Sigmoid colon (tissue), 4 donors: ENCODE results near the gene GALNT18.

Experiments
- EP300 ChIP-seq, 4 donors: sonication (generic); formaldehyde crosslinking; IDR thresholded peaks; one replicate each; pipeline ENCODE4 v1.6.1; 2017; ENCODE audit warnings: antibody characterized with exemption in 4 of 4
- TF ChIP-seq, protein P1 (sequence below), 4 experiments: fragments of 450-650 bp in 3 of 4; fragments of 200-600 bp in 1 of 4; IDR thresholded peaks; one replicate each; pipeline ENCODE4 v1.5.1; 2016 to 2019; ENCODE audit warnings: antibody characterized with exemption in 4 of 4, mild to moderate bottlenecking in 3 of 4, moderate library complexity in 2 of 4

- TF ChIP-seq, protein P1, sequence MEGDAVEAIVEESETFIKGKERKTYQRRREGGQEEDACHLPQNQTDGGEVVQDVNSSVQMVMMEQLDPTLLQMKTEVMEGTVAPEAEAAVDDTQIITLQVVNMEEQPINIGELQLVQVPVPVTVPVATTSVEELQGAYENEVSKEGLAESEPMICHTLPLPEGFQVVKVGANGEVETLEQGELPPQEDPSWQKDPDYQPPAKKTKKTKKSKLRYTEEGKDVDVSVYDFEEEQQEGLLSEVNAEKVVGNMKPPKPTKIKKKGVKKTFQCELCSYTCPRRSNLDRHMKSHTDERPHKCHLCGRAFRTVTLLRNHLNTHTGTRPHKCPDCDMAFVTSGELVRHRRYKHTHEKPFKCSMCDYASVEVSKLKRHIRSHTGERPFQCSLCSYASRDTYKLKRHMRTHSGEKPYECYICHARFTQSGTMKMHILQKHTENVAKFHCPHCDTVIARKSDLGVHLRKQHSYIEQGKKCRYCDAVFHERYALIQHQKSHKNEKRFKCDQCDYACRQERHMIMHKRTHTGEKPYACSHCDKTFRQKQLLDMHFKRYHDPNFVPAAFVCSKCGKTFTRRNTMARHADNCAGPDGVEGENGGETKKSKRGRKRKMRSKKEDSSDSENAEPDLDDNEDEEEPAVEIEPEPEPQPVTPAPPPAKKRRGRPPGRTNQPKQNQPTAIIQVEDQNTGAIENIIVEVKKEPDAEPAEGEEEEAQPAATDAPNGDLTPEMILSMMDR (IDR thresholded peaks at IDR 0.05), result no peak
- no peak for TF ChIP-seq EP300 (IDR thresholded peaks at IDR 0.05)
Observed at GRCh38 chr11:11491014-11491413, 130.8 kb downstream of the GALNT18 start.
